Smooth muscle cell (in vitro differentiated cells): Measurements from ENCODE around the gene METTL9. TPM values are rescaled to one million over a fixed set of nuclear protein-coding genes. Genes with fewer than 3 reads are reported as not detected.
"Not testable (repeated sequence)": the region's sequence is repeated elsewhere in the genome, so short reads cannot be mapped to it uniquely, and the experiment has no call there.

Source experiments
- DNase-seq: peaks from one replicate; lab custom pipeline; 2025; ENCODE audit not compliant: unreplicated experiment; lab: John Stamatoyannopoulos, UW
- H2AFZ ChIP-seq: fragments of 200-600 bp; sonication (generic); 2 replicates; pipeline ENCODE4 v1.6.0; 2016; ENCODE audit warnings: antibody characterized with exemption, low read depth, mild to moderate bottlenecking
- H3F3A ChIP-seq: fragments of 200-600 bp; sonication (generic); 2 replicates; pipeline ENCODE4 v1.6.0; 2017; ENCODE audit warnings: antibody characterized with exemption, low read depth
- H3K27ac ChIP-seq: fragments of 200-600 bp; sonication (generic); 2 replicates; pipeline ENCODE4 v1.5.1; 2016; ENCODE audit warnings: low read depth, mild to moderate bottlenecking
- H3K27me3 ChIP-seq: fragments of 200-600 bp; sonication (generic); 2 replicates; pipeline ENCODE4 v1.6.1; 2016; ENCODE audit warnings: low read depth, mild to moderate bottlenecking
- H3K36me3 ChIP-seq: fragments of 200-600 bp; sonication (generic); 2 replicates; pipeline ENCODE4 v1.5.1; 2016; ENCODE audit warnings: low read depth
- H3K4me1 ChIP-seq: fragments of 200-600 bp; sonication (generic); 2 replicates; pipeline ENCODE4 v1.5.1; 2016; ENCODE audit warnings: low read depth
- H3K4me2 ChIP-seq: fragments of 200-600 bp; sonication (generic); 2 replicates; pipeline ENCODE4 v1.6.0; 2016; ENCODE audit warnings: mild to moderate bottlenecking
- H3K4me3 ChIP-seq: fragments of 200-600 bp; sonication (generic); 2 replicates; pipeline ENCODE4 v1.5.1; 2016; ENCODE audit warnings: mild to moderate bottlenecking
- H3K79me2 ChIP-seq: fragments of 200-600 bp; sonication (generic); 2 replicates; pipeline ENCODE4 v1.6.0; 2016; ENCODE audit warnings: low read depth, mild to moderate bottlenecking
- H3K9ac ChIP-seq: fragments of 200-600 bp; sonication (generic); 2 replicates; pipeline ENCODE4 v1.6.0; 2016; ENCODE audit warnings: low read depth
- H3K9me3 ChIP-seq: fragments of 200-600 bp; sonication (generic); replicated peaks from 2 replicates; pipeline ENCODE4 v1.5.1; 2016; ENCODE audit warnings: low read depth
- H4K20me1 ChIP-seq: fragments of 200-600 bp; sonication (generic); 2 replicates; pipeline ENCODE4 v1.6.0; 2016; ENCODE audit warnings: low read depth
- WGBS: methylation state at CpG from one replicate; pipeline ENCODE4 v1.1.7; 2016; ENCODE audit warnings: low lambda C conversion rate; 5-methylcytosine and 5-hydroxymethylcytosine counted together
- polyA plus RNA-seq: library from polyadenylated mRNA; unstranded; fragments of >200 nt; fragmentation: Nextera tagmentation; extraction: Ambion mirVana; gene quantifications from 2 replicates; pipeline ENCODE4 v1.2.1, GENCODE V29; 2016
- total RNA-seq: library from RNA; depleted of rRNA; stranded (reverse); fragments of >200 nt; gene quantifications from 2 replicates; pipeline ENCODE4 v1.2.3, GENCODE V29; 2014
- TF ChIP-seq, protein P1 (sequence below): fragments of 200-600 bp; sonication (generic); IDR thresholded peaks from 2 replicates; pipeline ENCODE4 v1.5.1; 2017; ENCODE audit warnings: borderline replicate concordance, mild to moderate bottlenecking, antibody characterized with exemption; ENCODE audit not compliant: insufficient read depth, poor library complexity, severe bottlenecking

Gene METTL9
- total and polyA plus RNA-seq, 2 experiments from 2014 or later = 97.5 to 157 TPM

DNA sequence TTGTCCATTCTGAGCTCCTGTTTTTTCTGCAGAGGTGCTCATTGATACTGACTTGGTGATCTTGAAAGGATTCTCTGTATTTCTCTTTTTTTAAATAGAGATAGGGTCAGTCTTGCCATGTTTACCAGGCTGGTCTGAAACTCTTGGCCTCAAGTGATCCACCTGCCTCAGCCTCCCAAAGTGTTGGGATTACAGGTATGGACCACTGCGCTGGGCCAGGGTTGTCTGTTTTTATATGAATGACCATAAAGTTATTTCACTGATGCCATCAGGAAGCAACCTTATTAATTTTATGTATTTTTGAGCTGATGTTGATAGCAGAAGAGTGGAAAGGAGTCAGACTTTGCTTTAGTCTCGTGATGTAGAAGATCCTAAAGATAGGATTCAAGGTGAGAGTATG, 35.7 kb upstream of the METTL9 start:
- no peaks in the 10 kb centered on the region for H3K4me1 ChIP-seq
- no peaks in the 10 kb centered on the region for H3K36me3 ChIP-seq
- TF ChIP-seq, protein P1, sequence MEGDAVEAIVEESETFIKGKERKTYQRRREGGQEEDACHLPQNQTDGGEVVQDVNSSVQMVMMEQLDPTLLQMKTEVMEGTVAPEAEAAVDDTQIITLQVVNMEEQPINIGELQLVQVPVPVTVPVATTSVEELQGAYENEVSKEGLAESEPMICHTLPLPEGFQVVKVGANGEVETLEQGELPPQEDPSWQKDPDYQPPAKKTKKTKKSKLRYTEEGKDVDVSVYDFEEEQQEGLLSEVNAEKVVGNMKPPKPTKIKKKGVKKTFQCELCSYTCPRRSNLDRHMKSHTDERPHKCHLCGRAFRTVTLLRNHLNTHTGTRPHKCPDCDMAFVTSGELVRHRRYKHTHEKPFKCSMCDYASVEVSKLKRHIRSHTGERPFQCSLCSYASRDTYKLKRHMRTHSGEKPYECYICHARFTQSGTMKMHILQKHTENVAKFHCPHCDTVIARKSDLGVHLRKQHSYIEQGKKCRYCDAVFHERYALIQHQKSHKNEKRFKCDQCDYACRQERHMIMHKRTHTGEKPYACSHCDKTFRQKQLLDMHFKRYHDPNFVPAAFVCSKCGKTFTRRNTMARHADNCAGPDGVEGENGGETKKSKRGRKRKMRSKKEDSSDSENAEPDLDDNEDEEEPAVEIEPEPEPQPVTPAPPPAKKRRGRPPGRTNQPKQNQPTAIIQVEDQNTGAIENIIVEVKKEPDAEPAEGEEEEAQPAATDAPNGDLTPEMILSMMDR = no peak
- no peaks in the 10 kb centered on the region for H3F3A ChIP-seq
- no peak overlapping the region for H2AFZ ChIP-seq
- H3K4me2 ChIP-seq = no peak overlapping the region
- H3K27me3 ChIP-seq = peaks cover 4% of the 10 kb centered on the region
- no peaks in the 10 kb centered on the region for H3K9me3 ChIP-seq
- no peak overlapping the region for H3K27ac ChIP-seq
- no peak overlapping the region for H3K4me3 ChIP-seq
- 88% methylated on average over 2 of the region's 2 CpGs for WGBS
- no peak overlapping the region for H3K9ac ChIP-seq
- DNase-seq = no peak
- no peaks in the 10 kb centered on the region for H4K20me1 ChIP-seq
- no peaks in the 10 kb centered on the region for H3K79me2 ChIP-seq

DNA sequence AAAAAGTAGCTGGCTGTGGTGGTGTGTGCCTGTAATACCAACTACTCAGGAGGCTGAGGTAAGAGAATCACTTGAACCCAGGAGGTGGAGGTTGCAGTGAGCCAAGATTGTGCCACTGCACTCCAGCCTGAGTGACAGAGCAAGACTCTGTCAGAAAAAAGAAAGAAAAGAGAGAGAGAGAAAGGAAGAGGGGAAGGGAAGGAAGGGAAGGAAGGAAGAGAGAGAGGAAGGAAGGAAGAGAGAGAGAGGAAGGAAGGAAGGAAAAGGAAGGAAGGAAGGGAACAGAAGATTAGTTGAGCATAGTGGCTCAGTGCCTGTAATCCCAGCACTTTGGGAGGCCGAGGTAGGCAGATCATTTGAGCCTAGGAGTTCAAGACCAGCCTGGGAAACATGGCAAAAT, 35.0 kb upstream of the METTL9 start:
- not testable (repeated sequence) for H3K36me3 ChIP-seq, H3K4me3 ChIP-seq, H2AFZ ChIP-seq, H3K4me2 ChIP-seq, H4K20me1 ChIP-seq, DNase-seq, H3F3A ChIP-seq, H3K27me3 ChIP-seq, H3K4me1 ChIP-seq, H3K27ac ChIP-seq, H3K9me3 ChIP-seq, H3K9ac ChIP-seq, H3K79me2 ChIP-seq
- whole genome bisulfite sequencing = 78% methylated on average over 1 of the region's 1 CpG

DNA sequence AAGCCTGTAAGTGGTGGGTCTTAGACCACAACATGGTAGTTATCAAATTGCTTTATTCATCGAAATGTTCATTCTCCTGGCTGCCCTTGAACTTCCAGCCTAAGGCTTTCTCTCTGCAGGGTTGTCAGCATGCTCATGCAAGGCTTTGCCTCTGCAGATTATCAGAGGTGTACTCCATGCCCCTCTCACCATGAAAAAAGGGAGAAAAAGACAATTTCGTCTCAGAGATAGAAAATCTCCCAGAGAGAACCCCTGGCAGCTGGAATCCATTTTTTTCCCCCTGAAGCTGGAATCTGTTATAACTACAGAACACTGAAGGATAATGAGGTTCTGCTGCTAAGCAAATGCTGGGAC, 33.9 kb upstream of the METTL9 start:
- Histone ChIP-seq H3K4me2 (no peak overlapping the region), H2AFZ (no peak overlapping the region), H3F3A (no peaks in the 10 kb centered on the region), H3K36me3 (no peaks in the 10 kb centered on the region), H3K9ac (no peak overlapping the region), H3K27ac (no peak overlapping the region), H4K20me1 (no peaks in the 10 kb centered on the region), H3K4me3 (no peak overlapping the region), H3K4me1 (no peaks in the 10 kb centered on the region), H3K9me3 (no peaks in the 10 kb centered on the region), H3K27me3 (no peaks in the 10 kb centered on the region), H3K79me2 (no peaks in the 10 kb centered on the region)
- TF ChIP-seq, protein P1 = no peak
- 83% methylated on average over 2 of the region's 2 CpGs for WGBS
- DNase-seq = no peak

DNA sequence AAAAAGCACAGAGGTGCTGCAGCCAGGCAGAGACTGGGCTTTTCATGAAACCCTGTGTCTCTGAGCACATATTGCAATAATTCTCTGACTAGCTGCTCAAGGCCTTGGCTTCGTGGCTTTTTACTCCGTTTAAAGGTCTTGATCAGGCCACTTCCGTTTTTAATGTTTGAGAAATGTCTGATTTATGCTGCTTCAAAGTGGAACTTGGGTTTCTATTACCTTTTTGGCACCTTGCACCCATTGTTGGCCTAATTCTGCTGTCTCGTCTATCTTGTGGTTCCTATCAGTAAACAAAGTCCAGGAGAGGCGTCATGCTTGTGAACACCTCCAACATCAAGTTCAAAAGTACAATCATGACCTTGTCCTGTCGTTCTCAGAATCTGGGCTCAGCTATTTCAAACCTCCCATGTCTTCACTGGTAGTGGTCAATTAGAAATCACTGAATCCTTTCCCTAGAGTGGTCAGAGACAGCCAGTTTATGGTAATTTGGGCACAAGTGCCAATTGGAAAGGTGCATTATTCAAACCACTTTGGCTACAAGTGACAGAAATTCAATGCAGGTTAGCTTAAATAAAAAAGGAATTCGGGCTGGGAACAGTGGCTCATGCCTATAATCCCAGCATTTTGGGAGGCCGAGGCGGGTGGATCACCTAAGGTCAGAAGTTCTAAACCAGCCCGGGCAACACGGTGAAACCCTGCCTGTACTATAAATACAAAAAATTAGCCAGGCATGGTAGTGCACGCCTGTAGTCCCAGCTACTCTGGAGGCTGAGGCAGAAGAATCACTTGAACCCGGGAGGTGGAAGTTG, 33.3 kb upstream of the METTL9 start:
- Histone ChIP-seq H3K36me3 (no peaks in the 10 kb centered on the region), H3K9me3 (no peaks in the 10 kb centered on the region), H3K4me3 (no peak overlapping the region), H3K9ac (no peak overlapping the region), H3F3A (no peaks in the 10 kb centered on the region), H2AFZ (no peak overlapping the region), H3K27me3 (no peaks in the 10 kb centered on the region), H4K20me1 (no peaks in the 10 kb centered on the region), H3K4me1 (no peaks in the 10 kb centered on the region), H3K79me2 (no peaks in the 10 kb centered on the region), H3K4me2 (no peak overlapping the region), H3K27ac (no peak overlapping the region)
- DNase-seq = no peak
- WGBS = 89% methylated on average over 13 of the region's 13 CpGs
- TF ChIP-seq, protein P1 = no peak
